Measurements from ENCODE around the gene ZP4.

The ZP4 gene

GRCh38 chr1:237890822-237891221 lies at the start of gene ZP4:
TSS of gene ZP4 (minus strand) at chr1:237890922. CDS start at chr1:237890635, 287 bp downstream.
- DNase-seq = no peak

- DNase-seq = no peak
Measured at GRCh38 chr1:237938553-237938952, 47.8 kb upstream of the ZP4 start.

GRCh38 chr1:237938068-237938467 lies 47.3 kb upstream of the ZP4 start:
- no peak for DNase-seq

- no peak for DNase-seq
Measured at GRCh38 chr1:237932816-237933215, 42.1 kb upstream of the ZP4 start.

GRCh38 chr1:237931581-237931980 lies 40.9 kb upstream of the ZP4 start:
- no peak for DNase-seq

GRCh38 chr1:237927198-237927597 lies 36.5 kb upstream of the ZP4 start:
- DNase-seq = no peak

GRCh38 chr1:237921306-237921705 lies 30.6 kb upstream of the ZP4 start:
- DNase-seq = no peak

GRCh38 chr1:237913345-237913744 lies 22.6 kb upstream of the ZP4 start:
- no peak for DNase-seq

GRCh38 chr1:237911911-237912310 lies 21.2 kb upstream of the ZP4 start:
- DNase-seq = no peak

GRCh38 chr1:237910834-237911233 lies 20.1 kb upstream of the ZP4 start:
- DNase-seq = no peak

- no peak for DNase-seq
Measured at GRCh38 chr1:237903961-237904360, 13.2 kb upstream of the ZP4 start.

- DNase-seq = no peak
Measured at GRCh38 chr1:237902960-237903743, 12.4 kb upstream of the ZP4 start.

- peak in 1 of 56 donors; percentile 7 for DNase-seq
Measured at GRCh38 chr1:237901299-237901934, 10.7 kb upstream of the ZP4 start.

- DNase-seq = no peak
Measured at GRCh38 chr1:237895630-237896029, 4.9 kb upstream of the ZP4 start.

GRCh38 chr1:237894131-237894530 lies 3.4 kb upstream of the ZP4 start:
- DNase-seq = no peak

GRCh38 chr1:237891979-237892378 lies 1.3 kb upstream of the ZP4 start:
- DNase-seq = no peak

GRCh38 chr1:237891266-237891665 lies 544 bp upstream of the ZP4 start:
- DNase-seq = no peak

- no peak for DNase-seq
Measured at GRCh38 chr1:237890416-237890815, 306 bp downstream of the ZP4 start.

- no peak for DNase-seq
Measured at GRCh38 chr1:237888143-237888542, 2.6 kb downstream of the ZP4 start.

GRCh38 chr1:237887542-237887941 lies 3.2 kb downstream of the ZP4 start:
- no peak for DNase-seq

- DNase-seq = no peak
Measured at GRCh38 chr1:237884237-237884636, 6.5 kb downstream of the ZP4 start.

GRCh38 chr1:237879195-237879594 lies 11.5 kb downstream of the ZP4 start:
- no peak for DNase-seq

- no peak for DNase-seq
Measured at GRCh38 chr1:237878406-237878805, 12.3 kb downstream of the ZP4 start.
